OCI-LY7 (cell line): Measurements from ENCODE around the gene ZNF655. TPM values are rescaled to one million over a fixed set of nuclear protein-coding genes. Genes with fewer than 3 reads are reported as not detected.
A peak's percentile ranks its signal among the peaks of the same experiment; 100 is the strongest.
"Not testable (repeated sequence)": the region's sequence is repeated elsewhere in the genome, so short reads cannot be mapped to it uniquely, and the experiment has no call there.

Experiments
- BruUV-seq: library from RNA; stranded (reverse); fragments of 400-500 nt; replicated peaks from 2 replicates; lab custom pipeline; 2021; lab: Mats Ljungman, UMichigan
- CTCF ChIA-PET: fragments of 300-600 bp; sonication (Branson Sonifier 250); formaldehyde crosslinking; loops from one replicate; lab custom pipeline; 2022; ENCODE audit warnings: antibody characterized with exemption; ENCODE audit not compliant: unreplicated experiment; lab: Charles Lee
- POLR2A ChIA-PET: fragments of 300-600 bp; sonication (Branson Sonifier 250); formaldehyde crosslinking; loops from one replicate; lab custom pipeline; 2022; ENCODE audit warnings: antibody characterized with exemption; lab: Charles Lee
- DNase-seq: peaks from one replicate; pipeline ENCODE4 v3.0.0-alpha.2; 2015; ENCODE audit warnings: low spot score
- H2AFZ ChIP-seq: fragments of 200-600 bp; sonication (generic), shearing (Covaris generic); 2 replicates; pipeline ENCODE4 v1.6.1; 2014; ENCODE audit warnings: mild to moderate bottlenecking, antibody characterized with exemption, low read length, moderate library complexity
- H3K27ac ChIP-seq: fragments of 200-600 bp; sonication (generic); 2 replicates; pipeline ENCODE4 v1.5.1; 2014; ENCODE audit warnings: mixed run types, low read depth, mild to moderate bottlenecking, moderate library complexity, low read length, inconsistent platforms; ENCODE audit not compliant: poor library complexity, severe bottlenecking
- H3K36me3 ChIP-seq: fragments of 200-600 bp; sonication (generic); 2 replicates; pipeline ENCODE4 v1.6.1; 2014; ENCODE audit warnings: mild to moderate bottlenecking, antibody characterized with exemption, low read length, moderate library complexity, mixed read lengths; ENCODE audit not compliant: insufficient read depth
- H3K4me1 ChIP-seq: fragments of 200-600 bp; sonication (generic); 2 replicates; pipeline ENCODE4 v1.5.1; 2014; ENCODE audit warnings: mild to moderate bottlenecking, low read length; ENCODE audit not compliant: insufficient read depth, poor library complexity, severe bottlenecking
- H3K4me2 ChIP-seq: fragments of 200-600 bp; sonication (generic); 2 replicates; pipeline ENCODE4 v1.6.1; 2014; ENCODE audit warnings: mild to moderate bottlenecking, low read length
- H3K4me3 ChIP-seq: fragments of 200-600 bp; sonication (generic); 2 replicates; pipeline ENCODE4 v1.5.1; 2014; ENCODE audit warnings: mild to moderate bottlenecking, low read depth, low read length; ENCODE audit not compliant: poor library complexity, severe bottlenecking
- H3K79me2 ChIP-seq: fragments of 200-600 bp; sonication (generic); 2 replicates; pipeline ENCODE4 v1.6.1; 2016; ENCODE audit warnings: low read depth, mild to moderate bottlenecking, low read length, moderate library complexity, mixed read lengths; ENCODE audit not compliant: insufficient read depth
- H3K9me2 ChIP-seq: fragments of 200-600 bp; sonication (generic); 2 replicates; pipeline ENCODE4 v1.6.1; 2016; ENCODE audit warnings: mild to moderate bottlenecking, low read length, mixed read lengths; ENCODE audit not compliant: insufficient read depth
- H3K9me3 ChIP-seq: fragments of 200-600 bp; sonication (generic); 2 replicates; pipeline ENCODE4 v1.6.1; 2014; ENCODE audit warnings: mild to moderate bottlenecking, mixed run types, low read length, mixed read lengths
- H4K20me1 ChIP-seq: fragments of 200-600 bp; sonication (generic); 2 replicates; pipeline ENCODE4 v1.6.1; 2014; ENCODE audit warnings: mild to moderate bottlenecking, antibody characterized with exemption, low read length, moderate library complexity, mixed read lengths; ENCODE audit not compliant: insufficient read depth
- CTCF ChIP-seq: fragments of 200-600 bp; sonication (generic); conservative IDR thresholded peaks from 2 replicates; pipeline ENCODE4 v1.5.1; 2014; ENCODE audit warnings: mild to moderate bottlenecking, antibody characterized with exemption, low read length, moderate library complexity, mixed read lengths
- EZH2phosphoT487 ChIP-seq: fragments of 200-600 bp; sonication (generic); IDR thresholded peaks from 2 replicates; pipeline ENCODE4 v1.6.1; 2018; ENCODE audit warnings: low read depth, borderline replicate concordance, mild to moderate bottlenecking, mixed run types, antibody characterized with exemption, low read length, moderate library complexity, mixed read lengths
- intact Hi-C: fragments of 100-400 bp; cut with micrococcal nuclease; formaldehyde crosslinking; loops from one replicate; pipeline ENCODE4 v1.10.0; 2022; ENCODE audit not compliant: unreplicated experiment
- total RNA-seq, 2 experiments: library from RNA; depleted of rRNA in 1 of 2; stranded (reverse); fragments of >200 nt in 1 of 2; shearing (Covaris generic) in 1 of 2; gene quantifications; 2 replicates each; pipeline ENCODE4 v1.2.3, GENCODE V29; 2014 to 2022

ZNF655 gene
- total RNA-seq, 2 experiments from 2014 or later: 64.1 to 79.7 TPM

GRCh38 chr7:99579956-99580777 is 21.7 kb downstream of the ZNF655 start:
- Histone ChIP-seq H3K4me2 (peak overlapping the region; percentile 46; the same call in 1 of the 2 replicates), H4K20me1 (no peaks in the 10 kb centered on the region), H3K4me1 (no peaks in the 10 kb centered on the region), H3K9me3 (no peaks in the 10 kb centered on the region), H3K27ac (no peak overlapping the region), H3K36me3 (no peaks in the 10 kb centered on the region), H3K4me3 (no peak overlapping the region), H3K79me2 (no peaks in the 10 kb centered on the region), H2AFZ (no peak overlapping the region), H3K9me2 (no peaks in the 10 kb centered on the region)
- TF ChIP-seq CTCF (peak; percentile 39; the same call in 1 of the 2 replicates), EZH2phosphoT487 (no peak)
- CTCF ChIA-PET: no interaction called here
- no peak for DNase-seq
- intact Hi-C loops: no loop called here
- BruUV-seq: no TSS peak
- POLR2A ChIA-PET: interaction anchor here (0.6 kb wide), 1 partner anchor 53 kb away, joined by 3 read pairs; no protein-coding TSS in a partner anchor

GRCh38 chr7:99580778-99581332 is 22.4 kb downstream of the ZNF655 start:
- DNase-seq, H3K4me3 ChIP-seq, H3K4me2 ChIP-seq, CTCF ChIA-PET, H3K4me1 ChIP-seq, BruUV-seq, H4K20me1 ChIP-seq, H3K27ac ChIP-seq, H2AFZ ChIP-seq, H3K36me3 ChIP-seq, H3K9me2 ChIP-seq, H3K9me3 ChIP-seq, intact Hi-C loops, H3K79me2 ChIP-seq: not testable (repeated sequence)
- POLR2A ChIA-PET: interaction anchor here (0.6 kb wide), 1 partner anchor 52 kb away, joined by 3 read pairs; no protein-coding TSS in a partner anchor

GRCh38 chr7:99588868-99589267 is 30.4 kb downstream of the ZNF655 start:
- intact Hi-C loops: no loop called here
- no peaks in the 10 kb centered on the region for H3K36me3 ChIP-seq
- H3K9me3 ChIP-seq: no peaks in the 10 kb centered on the region
- DNase-seq: no peak
- H3K9me2 ChIP-seq: no peaks in the 10 kb centered on the region
- H4K20me1 ChIP-seq: no peaks in the 10 kb centered on the region
- BruUV-seq: no TSS peak
- H3K4me2 ChIP-seq: no peak overlapping the region
- ChIA-PET CTCF (no interaction called here), POLR2A (no interaction called here)
- H2AFZ ChIP-seq: no peak overlapping the region
- no peak for TF ChIP-seq CTCF
- TF ChIP-seq EZH2phosphoT487: no peak
- H3K4me1 ChIP-seq: no peaks in the 10 kb centered on the region
- no peak overlapping the region for H3K4me3 ChIP-seq
- H3K27ac ChIP-seq: no peak overlapping the region
- no peaks in the 10 kb centered on the region for H3K79me2 ChIP-seq
